8988T (cell line): ENCODE results near the gene FHL2.

Experiments
- DNase-seq: peaks from one replicate; pipeline ENCODE4 v3.0.0; 2011

The FHL2 gene

DNA sequence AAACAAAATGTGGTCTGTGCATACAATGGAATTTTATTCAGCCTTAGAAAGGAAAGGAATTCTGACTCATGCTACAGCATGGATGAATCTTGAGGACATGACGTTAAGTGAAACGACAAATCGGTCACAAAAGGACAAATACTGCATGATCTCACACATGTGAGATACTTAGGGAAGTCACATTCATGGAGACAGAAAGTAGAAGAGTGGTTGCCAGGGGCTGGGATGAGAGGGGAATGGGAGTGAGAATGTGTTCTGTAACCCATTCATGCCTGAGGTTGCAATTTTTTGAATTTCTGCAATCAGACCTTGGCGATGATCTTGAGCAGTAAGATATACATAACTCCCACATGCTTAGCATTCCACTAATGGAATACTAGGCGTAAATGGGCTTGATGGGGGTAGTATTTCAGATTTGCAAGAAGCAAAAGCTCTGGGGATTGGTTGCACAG lies 22.0 kb downstream of the FHL2 start:
- no peak for DNase-seq

DNA sequence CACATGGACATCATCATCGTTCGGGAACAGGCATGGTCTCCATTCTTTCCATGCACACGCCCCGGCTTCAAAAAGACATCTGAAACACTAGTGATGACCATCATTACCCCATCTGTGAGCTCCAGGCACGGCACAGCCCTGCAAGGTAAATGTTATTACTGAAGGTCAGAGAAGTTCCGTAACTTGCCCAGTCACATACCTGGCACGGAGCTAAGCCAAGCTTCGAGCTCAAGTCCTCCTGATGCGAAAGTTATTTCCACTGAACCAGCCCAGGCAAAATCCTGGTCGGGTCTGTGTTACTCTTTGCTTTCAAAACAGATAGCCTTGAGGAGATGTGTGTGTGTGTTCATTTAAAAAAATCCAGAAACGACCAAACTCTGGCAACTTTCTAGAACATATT lies 22.8 kb downstream of the FHL2 start:
- DNase-seq, result no peak

DNA sequence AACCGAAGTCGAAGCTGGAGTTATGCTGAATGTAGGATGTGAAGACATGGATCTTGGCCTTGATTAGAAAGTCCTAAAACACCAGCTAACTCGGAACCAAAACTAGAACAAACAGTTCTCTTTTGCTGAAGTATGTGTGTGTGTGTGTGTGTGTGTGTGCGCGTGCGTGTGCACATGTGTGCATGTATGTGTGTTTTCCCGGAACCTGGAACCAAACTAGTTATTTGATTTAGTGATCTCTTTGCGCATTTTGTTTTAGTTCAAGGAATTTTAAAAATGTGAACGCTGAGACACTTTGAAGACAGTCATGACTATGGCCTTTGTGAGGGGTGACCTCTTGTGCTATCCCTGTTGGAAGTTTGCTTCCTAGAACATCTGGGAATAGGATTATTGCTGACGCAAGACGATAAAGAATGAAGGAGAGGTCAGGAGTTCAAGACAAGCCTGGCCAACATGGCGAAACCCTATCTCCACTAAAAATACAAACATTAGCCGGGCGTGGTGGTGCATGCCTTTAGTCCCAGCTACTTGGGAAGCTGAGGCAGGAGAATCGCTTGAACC lies 23.8 kb downstream of the FHL2 start:
- no peak for DNase-seq

DNA sequence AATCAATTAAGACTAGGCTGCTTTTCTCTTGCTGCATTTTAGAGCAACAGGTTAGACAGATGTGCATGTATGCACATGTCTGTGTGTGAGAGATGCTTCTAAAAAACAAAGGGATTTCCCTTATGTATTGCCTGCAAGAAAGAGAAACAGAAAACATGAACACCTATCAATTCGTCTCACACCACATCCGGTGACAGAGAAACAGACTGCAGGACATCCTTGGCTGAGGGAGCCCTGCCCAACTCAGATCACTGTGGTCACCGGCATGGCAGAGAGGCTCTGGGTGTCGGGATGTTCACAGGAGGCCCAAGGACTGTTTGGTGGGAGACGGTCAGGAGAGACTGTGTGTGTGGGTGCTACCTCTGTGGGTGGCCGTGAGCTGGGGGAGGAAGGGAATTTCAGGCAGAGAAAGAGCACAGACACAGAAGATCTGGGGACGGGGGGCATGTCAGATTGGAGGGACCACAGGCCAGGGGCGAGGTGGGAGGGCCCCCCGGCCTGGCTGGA lies 24.9 kb downstream of the FHL2 start:
- no peak for DNase-seq

DNA sequence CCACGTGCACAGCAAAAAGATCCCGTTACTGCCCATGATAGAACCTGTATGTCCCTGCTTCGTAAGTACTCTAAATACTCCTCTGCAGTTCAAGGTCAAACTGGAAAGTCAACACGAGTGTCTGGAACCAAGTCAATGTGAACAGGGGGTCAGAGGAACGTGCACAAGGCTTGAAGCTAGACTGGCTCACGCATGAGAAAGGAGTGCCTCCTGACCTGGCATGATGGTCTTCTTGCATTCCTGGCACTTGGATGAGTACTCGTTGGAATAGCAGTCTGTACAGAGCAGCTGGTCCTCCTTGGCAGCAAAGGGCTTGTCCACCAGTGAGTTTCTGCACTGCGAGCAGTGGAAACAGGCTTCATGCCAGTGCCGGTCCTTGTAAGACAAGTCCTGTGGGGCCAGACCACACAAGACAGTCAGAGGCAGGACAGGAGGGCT lies 25.5 kb downstream of the FHL2 start:
- no peak for DNase-seq

DNA sequence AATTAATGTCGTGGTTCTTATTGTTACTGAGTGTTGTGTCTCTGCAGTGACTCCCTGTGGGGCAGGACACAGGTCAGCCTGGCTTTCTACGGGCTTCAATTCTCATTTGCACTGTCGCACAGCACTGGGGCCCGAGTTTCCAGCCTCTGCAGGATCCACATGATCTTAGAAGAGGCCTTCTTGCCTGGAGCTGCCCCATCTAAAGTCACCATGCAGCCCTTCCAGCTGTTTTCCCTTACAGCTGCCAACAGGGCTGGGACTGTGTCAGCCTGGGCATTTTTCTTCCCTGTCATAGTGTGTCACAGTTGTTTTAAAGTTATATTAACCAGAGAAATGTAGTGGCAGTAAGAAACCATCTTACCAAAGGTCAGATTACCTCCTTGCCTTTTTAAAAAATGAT lies 27.0 kb downstream of the FHL2 start:
- DNase-seq, result no peak

DNA sequence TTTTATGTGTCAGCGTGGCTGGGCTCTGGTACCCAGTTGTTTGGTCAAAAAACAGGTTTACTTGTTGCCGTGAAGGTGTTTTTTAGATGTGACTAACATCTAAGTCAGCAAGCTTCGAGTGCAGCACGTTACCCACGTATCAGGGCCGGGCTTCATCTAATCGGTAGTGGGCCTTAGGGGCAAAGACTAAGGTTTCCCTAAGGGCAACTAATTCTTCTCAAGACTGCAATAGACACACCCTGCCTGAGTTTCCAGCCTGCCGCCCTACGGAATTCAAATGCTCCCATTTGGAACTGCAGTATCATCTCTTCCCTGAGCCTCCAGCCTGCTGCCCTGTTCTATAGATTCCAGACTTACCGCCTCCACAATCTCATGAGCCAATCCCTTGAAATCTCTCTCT lies 27.7 kb downstream of the FHL2 start:
- no peak for DNase-seq

DNA sequence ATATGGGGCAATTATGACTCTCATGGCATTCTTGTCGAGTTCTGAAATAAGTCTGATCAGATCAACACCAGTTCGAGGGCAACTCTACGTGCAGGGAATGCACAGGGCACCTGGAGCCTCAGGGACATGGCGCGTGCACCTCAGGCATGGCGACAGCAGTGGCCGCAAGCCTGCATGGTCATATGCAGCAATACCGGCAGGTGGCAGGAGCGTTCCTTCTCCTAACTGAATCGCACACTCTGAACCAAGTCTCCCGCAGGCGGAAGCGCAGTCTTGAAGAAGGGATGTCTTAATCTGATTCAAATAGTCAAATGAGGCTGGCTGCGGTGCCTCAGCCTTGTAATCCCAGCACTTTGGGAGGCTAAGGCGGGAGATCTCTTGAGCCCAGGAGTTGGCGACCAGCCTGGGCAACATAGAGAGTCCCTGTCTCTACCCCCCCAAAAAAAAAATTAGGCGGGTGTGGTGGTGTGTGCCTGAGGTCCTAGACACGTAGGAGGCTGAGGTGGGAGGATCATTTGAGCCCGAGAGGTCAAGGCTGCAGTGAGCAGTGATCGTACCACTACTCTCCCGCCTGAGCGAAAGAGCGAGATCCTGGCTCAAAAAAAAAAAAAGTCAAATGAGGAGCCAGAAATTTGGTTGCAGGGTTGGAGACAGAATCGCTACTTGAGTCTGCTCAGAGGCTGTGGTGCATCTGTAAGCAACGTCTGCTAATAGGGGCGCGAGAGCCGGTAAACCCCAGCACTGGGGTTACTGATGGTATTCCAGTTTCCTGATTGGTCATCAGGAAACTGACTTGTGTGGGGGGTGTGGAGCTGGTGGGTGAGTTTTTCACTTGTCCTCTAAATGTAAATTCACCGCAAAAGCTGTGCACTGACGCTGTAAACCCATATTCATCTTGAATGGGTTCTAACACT lies 28.8 kb downstream of the FHL2 start:
- DNase-seq, result peak; percentile 51

DNA sequence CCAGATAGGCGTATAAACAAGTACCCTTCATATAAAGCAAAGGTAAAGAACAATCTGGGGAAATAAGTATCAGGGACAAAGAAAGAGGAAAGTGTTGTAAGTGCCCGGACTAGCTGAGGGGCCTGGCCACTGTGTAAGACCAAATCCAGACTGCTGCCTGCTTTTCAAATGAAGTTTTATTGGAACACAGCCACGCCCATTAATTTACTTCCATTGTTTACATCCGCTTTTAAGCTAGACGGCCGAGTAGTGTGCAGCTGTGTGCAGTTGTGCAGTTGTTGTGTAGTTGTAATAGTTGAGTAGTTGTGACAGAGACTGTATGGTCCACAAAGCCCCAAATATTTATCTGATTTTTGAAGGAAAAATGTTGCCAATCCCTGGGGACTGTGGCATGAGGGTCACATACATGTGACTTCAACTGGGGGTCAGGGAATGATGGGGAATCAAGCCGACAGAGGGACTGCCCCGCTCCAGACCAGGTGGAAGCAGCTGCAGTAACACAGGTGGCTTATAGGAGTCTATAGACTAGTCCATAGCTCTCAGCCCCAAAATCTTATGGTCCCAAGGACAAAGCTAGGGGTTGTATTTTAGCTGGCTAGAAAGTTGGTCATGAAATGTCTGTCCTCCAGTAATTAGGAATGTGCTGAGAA lies 30.0 kb downstream of the FHL2 start:
- no peak for DNase-seq

DNA sequence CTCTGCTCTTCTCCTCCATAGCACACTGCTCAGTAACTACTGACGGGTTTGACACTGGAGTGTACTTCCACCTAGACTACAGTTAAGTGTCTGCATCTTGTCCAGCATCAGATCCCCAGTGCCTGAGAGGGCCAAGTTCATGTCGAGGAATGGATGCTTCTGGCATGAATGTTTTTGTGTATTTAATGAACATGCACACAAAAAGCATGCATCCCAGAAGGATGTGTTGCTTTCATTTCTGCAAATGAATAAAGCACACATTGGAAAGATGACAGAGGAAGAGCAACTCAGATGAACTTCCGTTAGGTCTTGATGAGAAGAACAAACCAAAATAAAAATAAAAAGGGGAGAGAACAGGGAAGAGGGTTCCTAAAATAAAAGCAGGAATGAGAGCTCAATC lies 33.6 kb downstream of the FHL2 start:
- DNase-seq, result no peak

DNA sequence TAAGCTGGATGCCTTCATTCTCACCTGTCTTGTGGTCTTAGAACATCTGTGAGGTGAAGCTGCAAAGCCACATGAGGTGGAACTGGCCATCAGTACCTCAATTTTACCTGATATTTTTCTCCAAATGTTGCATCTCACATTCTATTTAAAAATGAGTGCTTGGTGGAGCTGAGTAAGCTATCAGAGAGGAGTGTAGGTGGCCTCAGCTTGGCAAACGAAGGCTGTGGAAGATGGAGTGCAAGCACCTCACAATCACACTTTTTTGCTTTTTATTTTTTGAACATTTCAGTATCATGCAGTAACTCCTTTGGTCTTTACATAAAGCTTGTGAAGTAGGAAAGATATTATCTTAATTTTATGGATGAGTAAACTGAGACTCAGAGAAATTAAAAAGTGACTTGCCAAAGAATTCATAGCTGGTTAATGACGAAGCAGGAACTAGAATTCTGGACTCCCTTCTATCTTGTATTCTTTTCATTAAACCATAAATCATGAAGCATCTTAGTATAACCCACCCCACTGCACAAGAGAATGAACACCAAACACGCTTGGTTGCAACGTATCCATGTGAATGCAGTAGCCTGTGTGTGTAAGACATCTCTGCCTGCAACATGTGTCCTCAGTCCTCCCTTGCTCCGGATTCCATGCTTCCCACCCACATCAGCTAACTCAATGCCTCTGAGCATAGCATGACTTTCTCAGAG lies 34.3 kb downstream of the FHL2 start:
- no peak for DNase-seq

DNA sequence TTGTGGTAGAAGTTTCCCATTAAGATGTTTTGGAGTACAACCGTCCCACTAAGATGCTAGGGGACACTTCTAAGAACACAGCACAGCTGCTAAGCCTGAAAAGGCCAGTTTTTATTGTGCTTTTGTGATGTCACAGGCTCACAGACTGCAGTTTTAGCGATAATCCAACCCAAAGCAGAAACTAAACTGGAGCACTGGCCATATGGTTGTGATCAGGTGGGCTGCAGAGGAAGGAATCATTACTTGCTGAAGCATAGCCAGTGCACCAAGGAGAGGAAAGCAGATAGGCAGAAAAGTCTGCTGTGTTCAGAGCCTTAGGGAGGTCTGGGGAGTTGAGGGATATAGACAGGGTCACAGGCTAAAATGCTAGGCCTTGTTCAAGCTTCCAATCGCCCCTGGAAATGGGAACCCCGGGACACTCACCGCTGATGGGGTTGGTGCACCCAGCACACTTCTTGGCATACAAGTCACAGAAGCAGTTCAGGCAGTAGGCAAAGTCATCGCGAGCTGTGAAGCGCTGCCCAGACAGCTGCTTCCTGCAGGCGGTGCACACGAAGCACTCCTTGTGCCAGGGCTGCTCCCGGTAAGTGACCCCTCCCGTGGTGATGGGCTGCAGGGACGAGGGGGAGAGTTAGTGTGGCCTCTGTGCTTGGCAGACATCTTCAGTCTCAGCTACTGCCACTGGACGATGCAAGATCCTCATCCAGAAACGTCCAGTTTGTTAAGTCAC lies 35.8 kb downstream of the FHL2 start:
- no peak for DNase-seq

DNA sequence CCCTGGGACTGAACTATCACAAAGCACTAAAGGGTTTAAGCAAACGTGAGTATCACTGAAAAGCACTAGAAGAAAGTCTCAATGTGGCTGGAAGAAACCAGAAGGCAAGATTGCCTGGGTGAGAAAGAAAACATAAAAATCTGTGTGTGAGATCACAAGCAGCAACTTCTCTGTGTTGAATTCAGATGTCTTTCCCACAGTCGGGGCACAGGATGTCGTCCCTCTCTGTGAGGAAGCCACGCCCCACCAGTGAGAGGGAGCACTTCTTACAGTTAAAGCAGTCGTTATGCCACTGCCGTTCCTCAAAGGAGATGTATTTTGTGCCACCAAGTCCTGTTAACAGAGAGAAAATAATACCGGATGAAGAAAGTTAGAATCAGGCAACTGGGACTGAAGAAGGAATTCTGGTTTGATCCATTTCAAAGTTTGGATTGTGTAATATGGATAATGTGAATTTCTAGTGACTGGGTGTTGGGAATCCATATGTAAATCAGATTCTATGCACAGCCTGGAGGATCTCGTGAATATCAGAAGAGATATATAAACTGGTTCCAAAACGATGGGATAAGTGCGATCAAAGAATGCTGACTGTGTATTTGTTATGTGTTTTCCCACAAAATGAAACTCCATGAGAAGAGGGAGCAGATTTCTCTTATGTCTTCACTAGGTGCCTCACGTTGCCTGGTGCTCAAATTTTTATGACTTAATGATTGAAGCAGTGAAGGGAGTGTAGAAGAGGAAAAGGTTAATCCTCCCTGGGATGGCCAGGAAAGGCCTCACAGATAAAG lies 37.6 kb downstream of the FHL2 start:
- no peak for DNase-seq

DNA sequence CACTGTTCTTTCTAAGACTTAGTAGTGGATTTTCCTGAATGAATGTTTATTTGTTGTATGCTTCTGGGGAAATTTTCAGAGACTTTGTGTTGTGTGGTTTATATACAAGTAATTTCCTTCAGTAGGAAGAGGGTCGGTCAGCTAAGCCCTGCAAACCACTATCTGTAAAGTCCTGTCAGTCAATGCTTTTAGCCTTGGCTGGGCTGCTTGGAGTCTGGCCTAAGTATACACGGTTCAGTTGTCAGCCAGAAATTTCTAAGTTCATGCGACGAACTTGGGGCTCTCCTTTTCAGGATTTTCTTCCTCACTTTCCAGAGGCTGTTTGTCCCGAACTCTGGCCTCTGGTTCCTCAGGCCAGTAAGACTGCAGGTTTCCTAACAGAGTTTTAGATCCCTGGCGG lies 40.3 kb downstream of the FHL2 start:
- no peak for DNase-seq

DNA sequence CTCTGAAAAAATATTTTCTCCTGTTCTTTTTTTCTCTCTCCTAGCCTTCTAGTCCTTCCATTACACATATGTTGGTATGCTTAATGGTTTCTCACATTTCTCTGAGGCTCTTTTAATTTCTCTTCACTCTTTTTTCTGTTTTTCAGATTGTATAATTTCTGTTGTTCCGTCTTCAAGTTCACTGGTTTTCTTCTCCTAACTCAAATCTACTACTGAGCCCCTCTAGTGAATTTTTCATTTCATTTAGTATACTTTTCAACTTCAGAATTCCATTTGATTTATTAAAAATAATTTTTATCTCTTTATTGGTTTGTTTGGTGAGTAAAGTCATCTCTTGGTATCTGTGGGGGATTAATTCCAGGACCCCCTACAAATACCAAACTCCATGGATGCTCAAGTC lies 41.7 kb downstream of the FHL2 start:
- no peak for DNase-seq

DNA sequence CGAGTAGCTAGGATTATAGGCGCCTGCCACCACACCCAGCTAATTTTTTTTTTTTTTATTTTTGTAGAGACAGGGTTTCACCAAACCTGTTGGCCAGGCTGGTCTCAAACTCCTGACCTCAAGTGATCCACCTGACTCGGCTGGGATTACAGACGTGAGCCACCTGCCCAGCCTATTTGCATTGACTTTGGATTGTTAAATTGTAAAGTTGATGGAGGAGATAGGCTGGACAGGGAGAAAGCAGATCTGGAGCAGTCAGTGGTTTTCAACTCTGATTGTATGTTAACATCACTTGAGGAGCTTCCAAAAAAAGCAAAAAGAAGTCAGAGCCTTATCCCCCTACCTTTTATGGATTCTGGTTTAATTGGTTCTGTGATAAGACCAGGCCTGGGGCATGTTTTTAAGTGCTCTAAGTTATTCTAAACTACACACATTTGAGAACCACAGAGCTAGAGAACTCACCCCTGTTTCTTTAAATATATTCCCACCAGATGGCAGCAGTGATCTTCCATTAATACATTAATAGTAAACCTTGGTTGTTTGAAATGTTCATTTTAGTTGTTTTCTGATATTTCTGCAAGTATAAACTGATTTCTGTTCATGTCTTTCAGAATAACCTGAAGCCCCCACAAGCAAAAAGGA lies 54.0 kb downstream of the FHL2 start:
- DNase-seq, result no peak

DNA sequence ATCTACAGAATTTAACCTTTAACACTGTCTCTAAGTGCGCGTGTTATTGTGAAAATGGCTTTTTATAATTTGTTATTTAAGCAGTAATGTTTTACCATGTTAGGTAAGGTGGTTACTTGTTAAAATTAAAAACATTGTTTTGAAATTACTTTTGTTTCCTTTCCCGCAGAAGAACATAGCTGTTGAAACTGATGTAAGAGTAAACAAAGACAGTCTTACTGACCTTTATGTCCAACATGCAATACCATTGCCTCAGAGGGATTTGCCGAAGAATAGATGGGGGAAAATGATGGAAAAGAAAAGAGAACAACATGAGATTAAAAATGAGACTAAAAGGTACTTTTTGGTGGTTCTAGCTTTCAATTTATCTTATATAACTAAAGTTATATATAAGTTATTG lies 59.4 kb downstream of the FHL2 start:
- DNase-seq, result no peak

DNA sequence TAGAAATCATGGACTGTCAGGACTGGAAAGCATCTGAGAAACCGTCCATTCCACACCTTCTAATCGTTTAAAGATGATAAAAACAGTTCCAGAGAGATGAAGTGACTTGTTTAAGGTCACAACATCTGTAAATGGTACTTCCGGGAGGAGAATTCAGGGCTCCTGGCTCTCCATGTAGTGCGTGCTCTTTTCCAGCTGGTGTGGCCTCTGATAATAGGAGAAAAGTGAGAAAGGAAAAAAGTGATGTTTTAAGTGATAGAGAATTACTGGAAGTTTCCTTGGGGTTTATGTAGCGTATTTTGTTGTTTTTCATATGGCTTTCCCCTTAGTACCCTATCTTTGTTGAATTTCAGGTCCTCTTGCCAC lies 60.8 kb downstream of the FHL2 start:
- no peak for DNase-seq

DNA sequence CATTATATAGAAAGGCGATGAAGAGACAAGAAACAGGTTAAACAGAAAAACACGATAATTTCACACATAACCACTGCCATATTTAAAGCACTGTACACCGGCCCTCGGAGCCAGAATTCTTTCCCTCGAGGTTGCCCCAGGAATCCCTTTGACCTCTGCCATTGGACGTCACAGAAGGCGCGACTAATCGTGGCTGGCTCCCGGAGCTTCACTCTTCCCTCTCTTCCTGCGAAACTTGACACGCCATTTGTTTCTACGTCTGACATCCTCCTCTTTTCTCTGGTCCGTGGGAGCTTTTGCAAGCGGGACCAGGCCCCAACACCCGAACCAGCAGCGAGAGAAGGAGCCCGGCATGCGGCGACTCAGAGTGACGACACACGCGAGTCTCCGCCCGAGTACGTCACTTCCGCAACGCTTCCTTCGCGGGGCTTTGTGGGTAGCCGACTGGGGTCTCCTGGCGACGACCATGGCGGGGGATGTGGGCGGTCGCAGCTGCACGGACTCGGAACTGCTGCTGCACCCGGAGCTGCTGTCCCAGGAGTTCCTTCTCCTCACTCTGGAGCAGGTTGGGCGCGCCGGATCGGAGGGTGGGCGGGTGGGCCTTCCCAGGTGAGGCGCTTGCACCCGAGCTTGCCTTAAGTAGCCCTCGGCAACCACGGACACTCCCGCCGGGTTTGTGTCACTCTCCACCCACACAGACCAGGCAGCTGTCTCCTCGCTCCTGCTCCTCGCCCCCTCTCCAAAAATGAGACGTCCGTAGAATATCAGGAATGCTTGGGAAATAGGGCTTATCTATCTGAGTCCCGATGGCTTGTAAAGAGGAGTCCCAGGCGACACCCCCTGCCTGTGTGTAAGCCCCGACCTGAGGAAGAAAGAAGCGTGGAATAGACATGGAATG lies 61.5 kb downstream of the FHL2 start, which contains the start of gene C2orf49:
Gene C2orf49 (plus strand): TSS at position 419 of the 898 bp plus-strand sequence. CDS start 48 bp downstream, at position 467.
- DNase-seq, result peak; percentile 56

DNA sequence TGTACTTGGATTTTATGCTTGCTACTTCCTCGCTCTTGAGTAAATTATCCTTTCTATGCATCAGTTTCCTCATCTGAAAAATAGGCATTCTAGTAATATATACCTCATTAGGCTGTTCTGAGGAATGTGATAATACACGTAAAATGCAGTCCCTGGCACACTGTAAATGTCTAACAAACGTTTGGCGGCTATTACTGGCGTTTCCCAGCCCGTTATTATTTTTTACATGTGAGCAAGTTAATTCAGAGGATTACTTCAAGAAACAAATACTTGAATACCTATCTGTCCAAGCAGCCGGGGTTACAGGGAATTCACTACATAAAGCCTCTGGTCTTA lies 62.1 kb downstream of the FHL2 start:
- DNase-seq, result no peak
